Stimulated activated naive B cell treated with anti-CD40 and anti-IgM and Interleukin-4, amounts not matched to agents 10 μg/mL and 1 μg/mL and 100 μg/mL, for 72 hours (primary cell): ENCODE measurements around the gene ERFE.

Experiments
- ATAC-seq, 2 donors: fragments of 150-1000 bp; cut with Tn5 transposase; replicated peaks; 2 replicates each; pipeline ENCODE4 v1.10.0; 2021; ENCODE audit warnings: moderate library complexity in 1 of 2
- DNase-seq: peaks from one replicate; pipeline ENCODE4 v3.0.0; 2021
- H3K27ac Mint-ChIP-seq: one replicate; pipeline ENCODE4 v1.8.0; 2022; ENCODE audit warnings: mild to moderate bottlenecking, mixed read lengths
- H3K27me3 Mint-ChIP-seq, 2 donors: one replicate each; pipeline ENCODE4 v1.8.0; 2022; ENCODE audit warnings: mixed read lengths in 2 of 2
- H3K36me3 Mint-ChIP-seq, 2 donors: one replicate each; pipeline ENCODE4 v1.8.0; 2022; ENCODE audit warnings: mixed read lengths in 2 of 2, mild to moderate bottlenecking in 1 of 2
- H3K4me1 Mint-ChIP-seq, 2 donors: one replicate each; pipeline ENCODE4 v1.8.0; 2022; ENCODE audit warnings: mixed read lengths in 2 of 2, mild to moderate bottlenecking in 1 of 2
- H3K4me3 Mint-ChIP-seq, 2 donors: one replicate each; pipeline ENCODE4 v1.8.0; 2022; ENCODE audit warnings: mild to moderate bottlenecking in 2 of 2, mixed read lengths in 2 of 2, moderate library complexity in 1 of 2
- H3K9me3 Mint-ChIP-seq, 2 donors: one replicate each; pipeline ENCODE4 v1.8.0; 2022; ENCODE audit warnings: mixed read lengths in 2 of 2, mild to moderate bottlenecking in 1 of 2

The ERFE gene

GRCh38 chr2:238203973-238204683 lies 45.4 kb downstream of the ERFE start:
- Mint-ChIP-seq H3K4me1 (peaks cover 20 to 42% of the 10 kb centered on the region in 2 donors), H3K9me3 (no peaks in the 10 kb centered on the region), H3K27ac (peak overlapping the region; percentile 89), H3K27me3 (no peaks in the 10 kb centered on the region), H3K36me3 (peaks cover 10 to 13% of the 10 kb centered on the region in 2 donors), H3K4me3 (peak overlapping the region; percentile 77 to 82)
- ATAC-seq (peak; percentile 10 to 17), DNase-seq (no peak)

- Mint-ChIP-seq H3K4me3 (no peak overlapping the region), H3K9me3 (no peaks in the 10 kb centered on the region), H3K27ac (no peak overlapping the region), H3K27me3 (no peaks in the 10 kb centered on the region), H3K36me3 (peaks cover 4 to 8% of the 10 kb centered on the region in 2 donors), H3K4me1 (peaks cover 8 to 17% of the 10 kb centered on the region in 2 donors)
- ATAC-seq (no peak), DNase-seq (no peak)
Observed at GRCh38 chr2:238207006-238207405, 48.2 kb downstream of the ERFE start.

GRCh38 chr2:238216651-238217184 lies 57.9 kb downstream of the ERFE start:
- Mint-ChIP-seq H3K27ac (no peak overlapping the region), H3K4me1 (no peaks in the 10 kb centered on the region), H3K36me3 (peaks cover 0 to 4% of the 10 kb centered on the region in 2 donors), H3K9me3 (no peaks in the 10 kb centered on the region), H3K4me3 (no peak overlapping the region), H3K27me3 (peaks cover 8 to 40% of the 10 kb centered on the region in 2 donors)
- DNase-seq (no peak), ATAC-seq (no peak)
